GM12891 (cell line): ENCODE results near the gene SCRN2.
A peak's percentile ranks its signal among the peaks of the same experiment; 100 is the strongest.

Experiments
- DNase-seq: peaks from one replicate; pipeline ENCODE4 v3.0.0; 2011; ENCODE audit warnings: low spot score; ENCODE audit not compliant: insufficient read length
- FAIRE-seq: peaks from 2 replicates; lab custom pipeline; 2011; peaks lifted over from hg19 to GRCh38; lab: Jason Lieb, UNC
- PAX5 ChIP-seq: IDR thresholded peaks from 2 replicates; pipeline ENCODE4 v1.6.1; 2011; ENCODE audit warnings: low read length, moderate library complexity, mild to moderate bottlenecking; ENCODE audit not compliant: insufficient read depth, severe bottlenecking
- POLR2A ChIP-seq: IDR thresholded peaks from 2 replicates; pipeline ENCODE4 v1.6.1; 2011; ENCODE audit warnings: low read depth, low read length, control low read depth
- POLR2AphosphoS5 ChIP-seq: IDR thresholded peaks from 2 replicates; pipeline ENCODE4 v1.6.1; 2011; ENCODE audit warnings: low read depth, low read length, control low read depth
- POU2F2 ChIP-seq: IDR thresholded peaks from 2 replicates; pipeline ENCODE4 v1.6.1; 2011; ENCODE audit warnings: low read depth, mild to moderate bottlenecking, control low read depth, low read length, moderate library complexity
- SPI1 ChIP-seq: IDR thresholded peaks from 2 replicates; pipeline ENCODE4 v1.6.1; 2011; ENCODE audit warnings: low read depth, low read length, control low read depth
- TAF1 ChIP-seq: IDR thresholded peaks from 2 replicates; pipeline ENCODE4 v1.6.1; 2011; ENCODE audit warnings: low read depth, low read length, control low read depth

SCRN2 gene

DNA sequence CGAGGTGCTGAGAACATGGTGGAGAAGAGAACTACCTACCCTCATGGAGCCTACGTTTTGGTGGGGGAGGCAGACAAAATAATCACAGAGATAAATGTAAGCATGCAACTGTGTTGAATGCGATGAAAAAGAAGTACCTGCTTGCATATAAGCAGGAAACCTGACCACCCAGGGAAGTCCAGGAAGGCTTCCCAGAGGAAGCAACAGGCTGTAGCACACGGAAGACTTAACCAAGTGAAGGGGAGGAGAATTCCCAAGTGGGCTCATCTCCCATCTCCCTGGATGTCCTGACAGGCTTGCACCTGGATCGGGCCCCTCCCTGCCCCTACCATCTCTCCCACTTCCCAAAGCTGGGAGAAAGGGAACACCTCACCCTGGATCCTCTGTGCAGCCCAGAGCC lies 2.0 kb downstream of the SCRN2 start:
- DNase-seq (no peak), FAIRE-seq (no peak)
- no peak for TF ChIP-seq PAX5
- no peak for TF ChIP-seq POLR2AphosphoS5
- no peak for TF ChIP-seq POLR2A
- TF ChIP-seq TAF1: no peak
- no peak for TF ChIP-seq POU2F2
- TF ChIP-seq SPI1: no peak

DNA sequence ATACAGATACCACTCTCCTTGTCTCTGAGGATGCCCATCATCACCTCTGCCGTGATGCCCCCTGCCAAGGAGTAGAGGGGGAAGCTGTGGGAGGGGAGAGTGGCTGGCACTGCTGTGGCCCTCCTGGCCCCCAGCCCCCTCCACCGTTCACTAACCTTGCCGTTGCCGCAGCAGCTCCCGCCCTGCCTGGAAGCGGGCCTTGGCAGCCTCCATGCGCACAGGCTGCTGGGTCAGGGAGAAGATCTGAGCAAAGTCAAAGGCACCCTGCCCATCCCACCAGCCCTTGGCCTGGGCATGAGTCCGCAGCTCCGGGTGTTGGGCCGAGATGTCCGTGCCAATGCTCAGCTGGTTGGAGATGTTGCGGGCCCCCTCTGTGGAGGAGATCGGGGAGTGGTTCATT lies 2.4 kb downstream of the SCRN2 start:
- DNase-seq: no peak
- FAIRE-seq: no peak
- TF ChIP-seq TAF1 (no peak), POU2F2 (no peak), POLR2AphosphoS5 (no peak), PAX5 (no peak), POLR2A (no peak), SPI1 (no peak)

DNA sequence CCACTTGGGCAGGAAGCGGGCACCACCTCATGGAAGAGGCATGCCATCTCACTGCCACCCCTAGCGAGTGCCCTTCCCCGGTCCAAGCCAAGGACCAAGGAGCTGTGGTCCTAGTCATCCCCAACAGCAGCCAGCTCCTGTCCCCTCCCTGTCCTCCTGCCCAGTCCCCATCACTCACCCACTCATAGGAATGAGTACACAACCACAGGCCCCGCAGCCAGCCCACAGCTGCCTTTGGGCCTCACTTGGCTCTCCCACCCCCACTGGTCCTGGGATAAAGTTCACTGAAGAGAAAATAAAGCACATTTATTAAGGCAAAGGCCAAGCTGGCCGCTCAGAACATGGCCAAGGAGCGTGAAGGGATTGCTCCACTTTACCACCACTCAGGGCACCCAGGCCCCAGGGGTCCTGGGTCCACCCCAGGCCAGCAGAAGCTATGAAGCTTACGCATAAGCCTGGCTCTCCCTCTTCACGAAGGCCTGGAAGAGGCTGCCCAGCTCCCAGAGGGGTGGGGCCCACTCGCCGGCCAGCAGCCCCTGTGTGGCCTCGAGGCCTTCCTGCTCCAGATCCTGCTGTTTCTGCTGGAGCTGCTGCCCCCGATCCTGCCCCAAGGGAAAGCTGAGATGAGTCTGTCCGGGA lies 3.6 kb downstream of the SCRN2 start:
- no peak for DNase-seq
- TF ChIP-seq POU2F2 (no peak), POLR2A (no peak), SPI1 (no peak), POLR2AphosphoS5 (no peak), TAF1 (no peak), PAX5 (no peak)
- no peak for FAIRE-seq

DNA sequence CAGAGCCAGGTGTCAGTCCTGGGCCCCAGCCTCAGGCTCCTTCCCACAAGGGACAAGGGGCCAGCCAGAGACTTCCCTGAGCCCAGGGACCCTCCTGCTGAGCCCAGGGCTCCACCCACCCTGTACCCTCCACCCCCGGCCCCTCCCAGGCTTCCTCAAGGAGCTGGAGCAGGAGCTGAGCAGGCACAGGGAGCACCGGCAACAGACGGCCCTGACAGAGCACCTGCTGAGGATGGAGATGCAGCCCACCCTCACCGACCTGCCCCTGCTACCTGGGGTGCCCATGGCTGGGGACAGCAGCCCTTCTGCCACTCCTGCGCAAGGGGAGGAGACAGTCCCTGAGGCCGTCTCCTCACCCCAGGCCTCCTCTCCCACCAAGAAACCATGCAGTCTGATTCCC lies 4.5 kb downstream of the SCRN2 start:
- DNase-seq (no peak), FAIRE-seq (no peak)
- no peak for TF ChIP-seq POLR2AphosphoS5
- no peak for TF ChIP-seq SPI1
- no peak for TF ChIP-seq TAF1
- no peak for TF ChIP-seq POLR2A
- TF ChIP-seq PAX5: no peak
- TF ChIP-seq POU2F2: no peak

DNA sequence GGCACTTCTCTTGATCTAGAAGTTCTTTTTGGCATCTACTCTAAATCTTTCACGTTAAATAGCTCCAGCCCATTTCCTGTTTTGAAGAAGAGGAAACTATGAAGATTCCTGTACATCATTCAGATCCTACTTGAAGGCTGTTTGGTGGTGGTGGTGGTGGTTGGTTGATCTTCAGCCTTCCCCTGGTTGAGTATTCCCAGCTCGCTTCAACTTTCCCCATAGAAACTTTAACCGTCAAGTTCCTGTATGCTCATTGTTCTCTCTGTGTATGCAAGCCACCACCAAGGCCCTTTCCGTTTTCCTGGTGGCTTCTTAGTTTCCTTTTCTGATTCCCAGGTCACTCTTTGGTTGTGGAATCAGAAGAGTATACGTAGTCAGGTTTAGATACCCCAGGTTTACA lies 6.3 kb downstream of the SCRN2 start:
- no peak for FAIRE-seq
- TF ChIP-seq TAF1 (no peak), POLR2A (no peak), PAX5 (no peak)
- no peak for DNase-seq

DNA sequence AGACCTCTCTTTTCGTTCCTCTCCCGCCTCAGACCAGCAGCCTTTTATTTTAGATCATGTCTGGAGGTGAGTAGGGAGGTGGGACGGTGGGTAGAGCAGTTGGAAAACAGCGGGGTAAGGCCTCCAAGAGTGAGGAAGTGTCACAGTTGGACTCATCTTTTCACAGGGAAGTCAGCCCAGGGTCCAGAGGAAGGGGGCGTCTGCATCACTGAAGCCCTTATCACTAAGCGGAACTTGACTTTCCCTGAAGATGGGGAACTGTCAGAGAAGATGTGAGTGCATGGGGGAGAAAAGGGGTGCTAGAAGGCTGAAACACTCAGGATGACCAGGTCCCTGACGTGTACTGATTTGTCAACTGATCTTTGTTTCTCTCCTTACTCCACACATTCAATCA lies 9.1 kb downstream of the SCRN2 start:
- DNase-seq: no peak
- no peak for FAIRE-seq
- no peak for TF ChIP-seq POLR2A
- 0 out of 2 replicates have a peak, but pooled peaks have one; percentile 20 for TF ChIP-seq SPI1

DNA sequence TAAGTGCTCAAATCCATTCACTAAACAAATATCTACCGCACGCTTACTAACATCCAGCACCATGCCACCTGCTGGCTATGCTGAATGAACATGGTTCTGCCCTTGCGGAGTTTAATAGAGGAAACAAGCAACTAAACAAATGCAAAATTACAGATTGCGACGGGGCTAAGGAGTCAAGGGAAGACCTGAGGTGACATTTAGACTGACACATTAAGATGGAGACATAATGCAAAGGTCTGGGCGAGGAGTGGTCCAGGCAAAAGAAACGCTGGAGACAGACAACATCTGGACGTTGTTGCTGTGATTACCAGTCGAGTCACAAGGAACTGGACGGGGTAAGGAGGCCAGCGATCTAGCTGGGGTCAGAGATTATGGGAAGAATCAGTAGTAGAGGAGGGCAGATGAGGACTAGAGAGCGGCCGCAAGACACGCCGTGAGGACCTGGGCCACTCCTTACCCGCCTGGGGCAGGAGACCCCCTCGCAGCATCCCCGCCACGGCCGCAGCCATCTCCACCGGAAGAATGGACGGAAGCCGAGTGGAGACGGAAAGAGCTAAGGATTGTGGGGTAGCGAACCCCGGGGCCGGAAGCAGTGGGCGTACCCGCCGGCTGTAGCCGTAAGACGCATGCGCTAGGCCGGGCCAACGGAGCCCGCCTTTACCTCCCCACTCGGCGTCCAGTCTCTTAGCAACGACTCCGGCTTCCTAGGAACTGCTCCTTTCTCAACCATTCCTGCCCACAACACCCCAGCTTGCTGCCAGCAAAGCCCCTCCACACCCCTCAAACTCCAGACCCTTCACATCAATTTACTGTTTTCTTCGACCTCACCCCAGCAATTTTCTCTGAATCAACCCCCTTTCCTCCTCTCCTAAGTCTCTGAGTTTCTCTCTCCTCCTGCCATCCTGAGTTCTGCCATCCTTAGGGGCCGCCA lies 9.8 kb downstream of the SCRN2 start, which contains the start of the genes LRRC46 and MRPL10:
Gene LRRC46 (plus strand): TSS at position 668 of the 931 bp plus-strand sequence. CDS start 320 bp downstream, outside the sequence.
Gene MRPL10 (minus strand): TSS at position 539 of the 931 bp plus-strand sequence. CDS start 30 bp downstream, at position 509.
- TF ChIP-seq TAF1 (peak; percentile 94), POLR2A (peak; percentile 96), SPI1 (no peak), POU2F2 (peak; percentile 87; the same call in 1 of the 2 replicates), POLR2AphosphoS5 (peak; percentile 97), PAX5 (no peak)
- DNase-seq (peak; percentile 98), FAIRE-seq (peak; percentile 94)

DNA sequence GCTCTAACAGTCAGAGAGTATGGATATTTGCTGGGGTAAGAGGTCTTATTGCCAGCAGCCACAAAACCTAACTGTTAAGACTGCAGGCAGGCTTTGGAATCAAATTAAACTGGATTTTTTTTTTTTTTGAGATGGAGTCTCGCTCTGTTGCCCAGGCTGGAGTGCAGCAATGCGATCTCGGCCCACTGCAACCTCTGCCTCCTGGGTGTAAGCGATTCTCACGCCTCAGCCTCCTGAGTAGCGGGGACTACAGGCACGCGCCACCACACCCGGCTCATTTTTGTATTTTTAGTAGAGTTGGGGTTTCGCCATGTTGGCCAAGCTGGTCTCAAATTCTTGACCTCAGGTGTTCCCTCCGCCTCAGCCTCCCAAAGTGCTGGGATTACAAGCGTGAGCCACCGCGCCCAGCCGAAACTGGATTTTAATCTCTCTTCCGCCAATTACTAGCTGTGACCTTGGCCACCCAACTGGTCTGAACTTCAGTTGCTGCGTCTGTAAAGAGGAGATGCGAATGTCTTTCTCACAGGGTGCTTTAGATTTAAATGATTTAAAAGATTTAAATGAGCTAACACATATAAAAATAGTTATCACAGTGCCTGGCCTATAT lies 10.6 kb downstream of the SCRN2 start:
- no peak for FAIRE-seq
- no peak for TF ChIP-seq SPI1
- no peak for DNase-seq

DNA sequence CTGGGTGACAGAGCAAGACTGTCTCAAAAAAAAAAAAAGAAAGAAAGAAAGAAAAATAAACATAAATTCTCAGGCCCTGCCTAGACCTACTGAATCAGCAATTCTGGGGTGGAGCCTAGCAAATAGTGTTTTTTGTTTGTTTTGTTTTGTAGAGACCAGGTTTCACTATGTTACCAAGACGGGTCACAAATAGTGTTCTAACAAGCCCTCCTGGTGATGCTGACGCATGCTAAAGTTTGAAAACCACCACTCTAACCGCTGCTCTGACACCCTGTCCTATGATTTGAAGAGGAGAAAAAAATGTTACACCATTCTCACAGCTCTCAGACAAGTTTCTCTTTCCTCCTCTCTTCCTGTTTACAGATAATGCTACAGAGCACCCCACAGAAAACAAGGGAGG lies 11.2 kb downstream of the SCRN2 start:
- no peak for FAIRE-seq
- no peak for DNase-seq
- no peak for TF ChIP-seq POU2F2
- TF ChIP-seq PAX5: no peak
- no peak for TF ChIP-seq TAF1
- TF ChIP-seq POLR2A: no peak
- no peak for TF ChIP-seq SPI1
- no peak for TF ChIP-seq POLR2AphosphoS5

DNA sequence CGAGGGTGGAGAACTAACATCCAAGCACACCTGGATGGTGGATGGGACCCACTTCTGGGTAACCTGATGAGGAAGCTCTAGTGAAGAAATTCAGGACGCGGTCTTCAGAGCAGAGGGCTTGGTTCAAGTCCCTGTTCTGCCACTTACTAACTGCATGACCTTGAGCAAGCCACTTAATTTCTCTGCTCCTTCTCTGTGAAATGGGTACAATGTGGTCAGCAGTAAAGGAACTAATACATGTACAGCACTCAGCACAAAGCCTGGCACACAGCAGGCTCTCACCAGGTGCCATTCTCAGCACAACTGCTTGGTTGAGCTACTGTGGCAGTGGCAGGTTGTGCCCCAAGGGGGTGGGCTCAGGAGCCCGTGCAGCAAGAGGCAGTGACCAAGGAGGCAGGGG lies 17.6 kb downstream of the SCRN2 start:
- DNase-seq (no peak), FAIRE-seq (no peak)
- TF ChIP-seq POLR2A (no peak), SPI1 (no peak), POU2F2 (no peak), TAF1 (no peak), PAX5 (no peak), POLR2AphosphoS5 (no peak)
